ENCODE data around the gene WDPCP. TPM values are rescaled to one million over a fixed set of nuclear protein-coding genes. Genes with fewer than 3 reads are reported as not detected.

The WDPCP gene
- polyA plus RNA-seq, 4 donors = 1.1 to 4.0 (median 1.5) TPM

GRCh38 chr2:63444565-63445288, 143.6 kb downstream of the WDPCP start:
- WGBS, 3 donors = 71 to 80% (median 79%) methylated on average over 6 of the region's 6 CpGs
- no peak overlapping the region for H3K27ac ChIP-seq (ENCODE audit: low read depth in 1 of 3, low read length in 2 of 3)
- FAIRE-seq = no peak
- DNase-seq = no peak
- no peaks in the 10 kb centered on the region for H3K9me3 ChIP-seq (ENCODE audit: control insufficient read depth in 2 of 2, insufficient read depth in 1 of 2, low read depth in 1 of 2, low read length in 1 of 2)
- H3K4me1 ChIP-seq (ENCODE audit: control insufficient read depth in 3 of 3, insufficient read depth in 2 of 3, low read depth in 1 of 3, low read length in 2 of 3) = no peaks in the 10 kb centered on the region
- H3K27me3 ChIP-seq (ENCODE audit: control insufficient read depth in 3 of 3, insufficient read depth in 3 of 3, low read length in 3 of 3) = no peaks in the 10 kb centered on the region
- no peak overlapping the region for H3K4me3 ChIP-seq (ENCODE audit: low read depth in 1 of 3, low read length in 3 of 3)
- no peaks in the 10 kb centered on the region for H3K36me3 ChIP-seq (ENCODE audit: control insufficient read depth in 3 of 3, insufficient read depth in 2 of 3, low read depth in 1 of 3, low read length in 3 of 3)

DNA sequence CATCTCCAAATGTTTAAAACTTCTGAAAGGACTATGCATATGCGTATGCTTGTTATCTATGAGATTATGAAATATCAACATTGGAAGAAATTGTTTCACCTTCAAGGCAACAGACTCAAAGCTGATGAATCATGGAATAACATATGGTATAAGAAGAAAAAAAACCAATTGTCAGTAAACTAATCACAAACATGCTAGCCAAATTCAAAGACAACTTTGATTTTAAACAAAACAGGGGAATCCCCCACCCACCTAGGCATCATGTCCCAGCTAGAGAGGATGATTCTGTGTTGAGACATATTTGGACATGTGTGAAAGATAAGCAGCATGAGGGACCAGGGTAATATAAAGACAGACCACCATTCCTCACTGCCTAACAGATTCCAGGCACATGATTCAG, 147.7 kb downstream of the WDPCP start:
- H3K27ac ChIP-seq (ENCODE audit: low read depth in 1 of 3, low read length in 2 of 3) = no peak overlapping the region
- FAIRE-seq = no peak

DNA sequence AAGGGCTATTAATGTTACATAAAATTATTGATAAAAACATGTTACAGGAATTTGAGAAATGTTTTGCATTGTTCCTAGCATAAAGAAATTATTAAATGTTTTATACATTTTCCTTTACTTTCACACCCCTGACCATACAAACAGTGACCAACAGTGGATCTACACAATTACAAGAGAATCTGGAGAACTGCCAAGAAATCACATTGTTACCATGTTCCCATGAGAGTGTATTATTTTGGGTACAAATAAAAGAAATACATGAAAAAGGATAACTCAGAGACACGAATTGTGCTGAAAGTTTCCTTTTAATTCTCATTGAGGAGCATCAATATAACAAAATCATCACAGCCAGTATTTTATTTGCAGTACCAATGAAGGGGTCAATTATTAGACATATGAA, 150.1 kb downstream of the WDPCP start:
- FAIRE-seq = no peak
- Histone ChIP-seq H3K27ac (ENCODE audit: low read depth in 1 of 3, low read length in 2 of 3) (no peak overlapping the region), H3K9me3 (ENCODE audit: control insufficient read depth in 2 of 2, insufficient read depth in 1 of 2, low read depth in 1 of 2, low read length in 1 of 2) (no peaks in the 10 kb centered on the region), H3K27me3 (ENCODE audit: control insufficient read depth in 3 of 3, insufficient read depth in 3 of 3, low read length in 3 of 3) (no peaks in the 10 kb centered on the region), H3K36me3 (ENCODE audit: control insufficient read depth in 3 of 3, insufficient read depth in 2 of 3, low read depth in 1 of 3, low read length in 3 of 3) (no peaks in the 10 kb centered on the region), H3K4me3 (ENCODE audit: low read depth in 1 of 3, low read length in 3 of 3) (no peak overlapping the region), H3K4me1 (ENCODE audit: control insufficient read depth in 3 of 3, insufficient read depth in 2 of 3, low read depth in 1 of 3, low read length in 2 of 3) (no peaks in the 10 kb centered on the region)
- DNase-seq = no peak
- WGBS, 3 donors = 82 to 100% (median 85%) methylated on average over 1 of the region's 1 CpG

More for the DNA sequence above, 147.7 kb downstream of the WDPCP start:
- H3K36me3 ChIP-seq (ENCODE audit: control insufficient read depth in 3 of 3, insufficient read depth in 2 of 3, low read depth in 1 of 3, low read length in 3 of 3) = no peaks in the 10 kb centered on the region
- H3K4me3 ChIP-seq (ENCODE audit: low read depth in 1 of 3, low read length in 3 of 3) = no peak overlapping the region
- no peaks in the 10 kb centered on the region for H3K27me3 ChIP-seq (ENCODE audit: control insufficient read depth in 3 of 3, insufficient read depth in 3 of 3, low read length in 3 of 3)
- 83 to 89% (median 87%) methylated on average over 1 of the region's 1 CpG for WGBS, 3 donors
- DNase-seq = no peak
- H3K4me1 ChIP-seq (ENCODE audit: control insufficient read depth in 3 of 3, insufficient read depth in 2 of 3, low read depth in 1 of 3, low read length in 2 of 3) = no peaks in the 10 kb centered on the region
- no peaks in the 10 kb centered on the region for H3K9me3 ChIP-seq (ENCODE audit: control insufficient read depth in 2 of 2, insufficient read depth in 1 of 2, low read depth in 1 of 2, low read length in 1 of 2)

DNA sequence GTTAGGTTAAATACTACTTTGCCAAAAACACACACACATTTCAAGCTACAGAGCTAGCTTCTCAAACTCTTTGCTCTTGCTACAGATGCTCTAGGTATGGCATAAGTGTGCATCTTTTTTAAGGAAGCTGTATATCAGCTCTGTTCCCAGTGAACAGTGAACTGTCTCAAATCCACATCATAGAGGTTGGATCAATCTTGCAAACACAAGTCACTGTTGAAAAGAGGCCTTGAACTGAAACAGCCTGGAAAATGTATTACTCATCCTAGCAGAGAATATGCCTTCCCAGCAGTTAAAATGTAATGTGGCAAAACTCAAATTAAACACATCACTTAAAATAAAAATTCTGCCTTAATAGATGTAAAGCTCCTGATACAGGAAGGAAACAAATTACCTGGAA, 151.8 kb downstream of the WDPCP start:
- Histone ChIP-seq H3K4me1 (ENCODE audit: control insufficient read depth in 3 of 3, insufficient read depth in 2 of 3, low read depth in 1 of 3, low read length in 2 of 3) (no peaks in the 10 kb centered on the region), H3K27me3 (ENCODE audit: control insufficient read depth in 3 of 3, insufficient read depth in 3 of 3, low read length in 3 of 3) (no peaks in the 10 kb centered on the region), H3K27ac (ENCODE audit: low read depth in 1 of 3, low read length in 2 of 3) (no peak overlapping the region), H3K36me3 (ENCODE audit: control insufficient read depth in 3 of 3, insufficient read depth in 2 of 3, low read depth in 1 of 3, low read length in 3 of 3) (no peaks in the 10 kb centered on the region), H3K9me3 (ENCODE audit: control insufficient read depth in 2 of 2, insufficient read depth in 1 of 2, low read depth in 1 of 2, low read length in 1 of 2) (no peaks in the 10 kb centered on the region), H3K4me3 (ENCODE audit: low read depth in 1 of 3, low read length in 3 of 3) (no peak overlapping the region)
- no peak for FAIRE-seq
- DNase-seq = no peak

DNA sequence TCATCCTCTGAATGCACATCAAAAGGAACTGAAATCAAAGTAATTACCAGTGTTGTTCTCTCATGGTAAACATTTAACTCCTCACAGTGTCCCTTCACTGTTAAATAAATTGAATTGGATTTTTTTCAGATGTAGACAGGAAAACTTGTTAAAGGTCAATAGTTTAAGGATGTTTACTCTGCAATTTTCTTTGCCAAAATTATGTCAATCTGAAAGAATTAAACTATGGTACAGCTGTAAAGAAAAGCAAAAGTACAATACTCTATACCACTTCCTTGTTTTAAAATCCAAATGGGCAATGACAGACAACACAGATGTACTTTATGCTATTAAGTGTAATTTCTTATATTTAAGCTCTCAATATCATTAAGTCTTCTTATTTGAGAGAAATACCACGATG, 153.2 kb downstream of the WDPCP start:
- WGBS, 3 donors = 50 to 73% (median 72%) methylated on average over 1 of the region's 1 CpG
- FAIRE-seq = no peak
- H3K27ac ChIP-seq (ENCODE audit: low read depth in 1 of 3, low read length in 2 of 3) = no peak overlapping the region
- no peak for DNase-seq
- H3K36me3 ChIP-seq (ENCODE audit: control insufficient read depth in 3 of 3, insufficient read depth in 2 of 3, low read depth in 1 of 3, low read length in 3 of 3) = no peaks in the 10 kb centered on the region
- no peaks in the 10 kb centered on the region for H3K27me3 ChIP-seq (ENCODE audit: control insufficient read depth in 3 of 3, insufficient read depth in 3 of 3, low read length in 3 of 3)
- peaks cover 0 to 1% of the 10 kb centered on the region in 2 donors for H3K9me3 ChIP-seq (ENCODE audit: control insufficient read depth in 2 of 2, insufficient read depth in 1 of 2, low read depth in 1 of 2, low read length in 1 of 2)
- H3K4me1 ChIP-seq (ENCODE audit: control insufficient read depth in 3 of 3, insufficient read depth in 2 of 3, low read depth in 1 of 3, low read length in 2 of 3) = no peaks in the 10 kb centered on the region
- H3K4me3 ChIP-seq (ENCODE audit: low read depth in 1 of 3, low read length in 3 of 3) = no peak overlapping the region

- Histone ChIP-seq H3K27ac (ENCODE audit: low read depth in 1 of 3, low read length in 2 of 3) (no peak overlapping the region), H3K4me3 (ENCODE audit: low read depth in 1 of 3, low read length in 3 of 3) (no peak overlapping the region), H3K4me1 (ENCODE audit: control insufficient read depth in 3 of 3, insufficient read depth in 2 of 3, low read depth in 1 of 3, low read length in 2 of 3) (no peaks in the 10 kb centered on the region), H3K27me3 (ENCODE audit: control insufficient read depth in 3 of 3, insufficient read depth in 3 of 3, low read length in 3 of 3) (no peaks in the 10 kb centered on the region), H3K9me3 (ENCODE audit: control insufficient read depth in 2 of 2, insufficient read depth in 1 of 2, low read depth in 1 of 2, low read length in 1 of 2) (peaks cover 0 to 3% of the 10 kb centered on the region in 2 donors), H3K36me3 (ENCODE audit: control insufficient read depth in 3 of 3, insufficient read depth in 2 of 3, low read depth in 1 of 3, low read length in 3 of 3) (no peaks in the 10 kb centered on the region)
- DNase-seq = no peak
- FAIRE-seq = no peak
- 86 to 94% (median 92%) methylated on average over 12 of the region's 12 CpGs for WGBS, 3 donors
These were observed 154.0 kb downstream of the WDPCP start for GRCh38 chr2:63434024-63435001.

- DNase-seq (no peak), FAIRE-seq (no peak)
- Histone ChIP-seq H3K4me1 (ENCODE audit: control insufficient read depth in 3 of 3, insufficient read depth in 2 of 3, low read depth in 1 of 3, low read length in 2 of 3) (no peaks in the 10 kb centered on the region), H3K36me3 (ENCODE audit: control insufficient read depth in 3 of 3, insufficient read depth in 2 of 3, low read depth in 1 of 3, low read length in 3 of 3) (no peaks in the 10 kb centered on the region), H3K27ac (ENCODE audit: low read depth in 1 of 3, low read length in 2 of 3) (no peak overlapping the region), H3K27me3 (ENCODE audit: control insufficient read depth in 3 of 3, insufficient read depth in 3 of 3, low read length in 3 of 3) (no peaks in the 10 kb centered on the region), H3K4me3 (ENCODE audit: low read depth in 1 of 3, low read length in 3 of 3) (no peak overlapping the region), H3K9me3 (ENCODE audit: control insufficient read depth in 2 of 2, insufficient read depth in 1 of 2, low read depth in 1 of 2, low read length in 1 of 2) (peaks cover 0 to 3% of the 10 kb centered on the region in 2 donors)
These were observed 155.9 kb downstream of the WDPCP start for GRCh38 chr2:63432373-63432772.

- H3K4me1 ChIP-seq (ENCODE audit: control insufficient read depth in 3 of 3, insufficient read depth in 2 of 3, low read depth in 1 of 3, low read length in 2 of 3) = no peaks in the 10 kb centered on the region
- DNase-seq (no peak), FAIRE-seq (no peak)
- H3K4me3 ChIP-seq (ENCODE audit: low read depth in 1 of 3, low read length in 3 of 3) = no peak overlapping the region
- no peak overlapping the region for H3K27ac ChIP-seq (ENCODE audit: low read depth in 1 of 3, low read length in 2 of 3)
- H3K27me3 ChIP-seq (ENCODE audit: control insufficient read depth in 3 of 3, insufficient read depth in 3 of 3, low read length in 3 of 3) = no peaks in the 10 kb centered on the region
- H3K9me3 ChIP-seq (ENCODE audit: control insufficient read depth in 2 of 2, insufficient read depth in 1 of 2, low read depth in 1 of 2, low read length in 1 of 2) = peaks cover 0 to 15% of the 10 kb centered on the region in 2 donors
- H3K36me3 ChIP-seq (ENCODE audit: control insufficient read depth in 3 of 3, insufficient read depth in 2 of 3, low read depth in 1 of 3, low read length in 3 of 3) = no peaks in the 10 kb centered on the region
These were observed 162.7 kb downstream of the WDPCP start for GRCh38 chr2:63425606-63426005.
